Colonic mucosa (tissue), 4 donors: Measurements from ENCODE around the gene NTRK2. TPM values are rescaled to one million over a fixed set of nuclear protein-coding genes. Genes with fewer than 3 reads are reported as not detected.

Experiments used
- DNase-seq: peaks from one replicate; pipeline ENCODE4 v3.0.0-alpha.2; 2020
- H3K27ac ChIP-seq: fragments of 200-600 bp; one replicate; pipeline ENCODE4 v1.8.0; 2021
- H3K27me3 ChIP-seq: fragments of 200-600 bp; one replicate; pipeline ENCODE4 v1.8.0; 2021
- H3K36me3 ChIP-seq: fragments of 200-600 bp; one replicate; pipeline ENCODE4 v1.8.0; 2021
- H3K4me1 ChIP-seq: fragments of 200-600 bp; one replicate; pipeline ENCODE4 v1.8.0; 2021; ENCODE audit warnings: mild to moderate bottlenecking
- H3K4me3 ChIP-seq: fragments of 200-600 bp; one replicate; pipeline ENCODE4 v1.8.0; 2021
- H3K9ac ChIP-seq, 2 donors: one replicate each; pipeline ENCODE4 v1.7.0; 2013; ENCODE audit warnings: control low read depth in 2 of 2, low read depth in 2 of 2, low read length in 2 of 2
- H3K9me3 ChIP-seq: fragments of 200-600 bp; one replicate; pipeline ENCODE4 v1.8.0; 2021
- CTCF ChIP-seq: fragments of 200-600 bp; IDR thresholded peaks from one replicate; pipeline ENCODE4 v1.8.0; 2022; ENCODE audit warnings: antibody characterized with exemption, mild to moderate bottlenecking
- intact Hi-C: fragments of 100-400 bp; cut with DNase I; formaldehyde crosslinking; loops from one replicate; pipeline ENCODE4 v1.14.1; 2022
- total RNA-seq, 2 donors: library from RNA; stranded (reverse); fragmentation: NEBNext Ultra II Directional in 1 of 2; extraction: Animal tissue kit (Norgen Biotek cat#: 25700) in 1 of 2; gene quantifications; one replicate each; pipeline ENCODE4 v1.2.1, GENCODE V29; 2021
- donor health status: healthy.
- donor health status: DM: no; HTN: no; CAD: no.
- donor health status: DM: no; HTN: no; CAD: no.

NTRK2 gene
- total RNA-seq, 2 donors from 2014 or later: 0.52 to 2.3 TPM

- Histone ChIP-seq H3K27me3 (no peaks in the 10 kb centered on the region), H3K9ac (no peak overlapping the region), H3K36me3 (no peaks in the 10 kb centered on the region), H3K9me3 (no peaks in the 10 kb centered on the region), H3K27ac (no peak overlapping the region), H3K4me3 (no peak overlapping the region), H3K4me1 (no peaks in the 10 kb centered on the region)
- DNase-seq: no peak
- intact Hi-C loops: no loop called here
- TF ChIP-seq CTCF: no peak
These were observed 16.5 kb downstream of the NTRK2 start for GRCh38 chr9:84686068-84686467.

GRCh38 chr9:84688956-84689355 is 19.4 kb downstream of the NTRK2 start:
- Histone ChIP-seq H3K4me1 (no peaks in the 10 kb centered on the region), H3K27ac (no peak overlapping the region), H3K4me3 (no peak overlapping the region), H3K9me3 (no peaks in the 10 kb centered on the region), H3K27me3 (no peaks in the 10 kb centered on the region), H3K9ac (no peak overlapping the region), H3K36me3 (no peaks in the 10 kb centered on the region)
- intact Hi-C loops: no loop called here
- no peak for TF ChIP-seq CTCF
- DNase-seq: no peak

GRCh38 chr9:84691634-84692033 is 22.1 kb downstream of the NTRK2 start:
- TF ChIP-seq CTCF: no peak
- DNase-seq: no peak
- no peaks in the 10 kb centered on the region for H3K27me3 ChIP-seq
- H3K4me1 ChIP-seq: no peaks in the 10 kb centered on the region
- H3K4me3 ChIP-seq: no peak overlapping the region
- no peaks in the 10 kb centered on the region for H3K9me3 ChIP-seq
- H3K36me3 ChIP-seq: no peaks in the 10 kb centered on the region
- H3K9ac ChIP-seq: no peak overlapping the region
- no peak overlapping the region for H3K27ac ChIP-seq
- intact Hi-C loops: loop anchor here (10.0 kb wide), 1 partner anchor 453 kb away; no protein-coding TSS in a partner anchor

GRCh38 chr9:84694248-84694647 is 24.7 kb downstream of the NTRK2 start:
- H3K36me3 ChIP-seq: no peaks in the 10 kb centered on the region
- H3K27me3 ChIP-seq: no peaks in the 10 kb centered on the region
- no peaks in the 10 kb centered on the region for H3K4me1 ChIP-seq
- DNase-seq: no peak
- H3K9ac ChIP-seq: no peak overlapping the region
- no peaks in the 10 kb centered on the region for H3K9me3 ChIP-seq
- no peak for TF ChIP-seq CTCF
- no peak overlapping the region for H3K27ac ChIP-seq
- no peak overlapping the region for H3K4me3 ChIP-seq
- intact Hi-C loops: loop anchor here (10.0 kb wide), 1 partner anchor 451 kb away; no protein-coding TSS in a partner anchor

- intact Hi-C loops: loop anchor here (2.0 to 10.0 kb wide), 2 partner anchors 260 to 448 kb away; no protein-coding TSS in a partner anchor
- Histone ChIP-seq H3K27ac (no peak overlapping the region), H3K4me1 (no peaks in the 10 kb centered on the region), H3K36me3 (no peaks in the 10 kb centered on the region), H3K4me3 (no peak overlapping the region), H3K9me3 (no peaks in the 10 kb centered on the region), H3K9ac (no peak overlapping the region), H3K27me3 (no peaks in the 10 kb centered on the region)
- DNase-seq: no peak
- no peak for TF ChIP-seq CTCF
These were observed 27.5 kb downstream of the NTRK2 start for GRCh38 chr9:84697042-84697441.
